Gastrocnemius medialis (tissue), 4 donors: ENCODE results near the gene CROCC. TPM values are rescaled to one million over a fixed set of nuclear protein-coding genes. Genes with fewer than 3 reads are reported as not detected.

Experiments
- ATAC-seq, 2 donors: fragments of 150-250 bp; one replicate each; pipeline ENCODE4 v1.9.1; 2016
- DNase-seq, 2 donors: peaks; one replicate each; pipeline ENCODE4 v3.0.0-alpha.2; 2019
- H3K27ac ChIP-seq, 4 donors: fragments of 200-600 bp; sonication (generic); 1 replicate in 1 of 4; 2 replicates in 3 of 4; pipeline ENCODE4 v1.5.1; 2016 to 2018; ENCODE audit warnings: mild to moderate bottlenecking in 2 of 4, moderate library complexity in 1 of 4
- H3K27me3 ChIP-seq, 3 donors: fragments of 200-600 bp; sonication (generic) in 2 of 3; 1 replicate in 1 of 3; 2 replicates in 2 of 3; pipeline versions ENCODE4 v1.5.1 to v1.6.0; 2016 to 2019; ENCODE audit warnings: mild to moderate bottlenecking in 1 of 3, moderate library complexity in 1 of 3
- H3K36me3 ChIP-seq, 2 donors: fragments of 200-600 bp; sonication (generic) in 1 of 2; one replicate each; pipeline ENCODE4 v1.5.1; 2017 to 2018
- H3K4me1 ChIP-seq, 2 donors: fragments of 200-600 bp; sonication (generic) in 1 of 2; one replicate each; pipeline ENCODE4 v1.5.1; 2016 to 2017; ENCODE audit warnings: mild to moderate bottlenecking in 2 of 2
- H3K4me3 ChIP-seq, 4 donors: fragments of 200-600 bp; sonication (generic) in 3 of 4; 1 replicate in 1 of 4; 2 replicates in 3 of 4; pipeline ENCODE4 v1.5.1; 2016 to 2019; ENCODE audit warnings: mild to moderate bottlenecking in 2 of 4
- H3K9me3 ChIP-seq, 3 donors: fragments of 200-600 bp; sonication (generic) in 2 of 3; 1 replicate in 1 of 3; 2 replicates in 2 of 3; pipeline ENCODE4 v1.5.1; 2016 to 2019
- CTCF ChIP-seq, 5 experiments: fragments of 450-650 bp in 3 of 5; fragments of 200-600 bp in 2 of 5; sonication (generic) in 2 of 5; IDR thresholded peaks in 4 of 5; conservative IDR thresholded peaks in 1 of 5; 1 replicate in 4 of 5; 2 replicates in 1 of 5; pipeline ENCODE4 v1.5.1; 2016 to 2019; ENCODE audit warnings: antibody characterized with exemption in 5 of 5, mild to moderate bottlenecking in 3 of 5, moderate library complexity in 3 of 5
- POLR2A ChIP-seq, 2 donors: fragments of 450-650 bp; IDR thresholded peaks; one replicate each; pipeline ENCODE4 v1.6.1; 2017; ENCODE audit warnings: antibody characterized with exemption in 2 of 2, mild to moderate bottlenecking in 2 of 2, moderate library complexity in 2 of 2
- in situ Hi-C, 4 donors: fragments of 200-750 bp; cut with MboI; loops; one replicate each; pipeline versions ENCODE4 v1.15.0 to v1.8.0; 2017; ENCODE audit warnings: low sequenced_read_pairs in 4 of 4
- intact Hi-C: fragments of 100-400 bp; cut with DNase I; formaldehyde crosslinking; loops from one replicate; pipeline ENCODE4 v1.15.1; 2023; ENCODE audit warnings: low total_unique reads
- total RNA-seq, 4 donors: library from RNA; depleted of rRNA; stranded (reverse); fragments of >200 nt; gene quantifications; one replicate each; pipeline versions ENCODE4 v1.1.0 to v1.2.3, GENCODE V29; 2016

CROCC gene
- total RNA-seq, 4 donors from 2014 or later: 3.0 to 8.0 (median 5.3) TPM

- DNase-seq: no peak
- Histone ChIP-seq H3K27ac (no peak overlapping the region), H3K4me3 (no peak overlapping the region), H3K9me3 (no peaks in the 10 kb centered on the region), H3K27me3 (peaks cover 4 to 5% (median 4%) of the 10 kb centered on the region in 3 donors), H3K4me1 (no peaks in the 10 kb centered on the region), H3K36me3 (peaks cover 0 to 31% of the 10 kb centered on the region in 2 donors)
- intact Hi-C loops: no loop called here
- no peak for TF ChIP-seq CTCF (IDR thresholded peaks at IDR 0.05 in 4 of 5, conservative IDR thresholded peaks at IDR 0.05 in 1 of 5)
- in situ Hi-C loops: no loop called here
- ATAC-seq: no peak
Observed at GRCh38 chr1:16986113-16986512, 64.4 kb downstream of the CROCC start.

GRCh38 chr1:16986560-16986959 lies 64.8 kb downstream of the CROCC start:
- Histone ChIP-seq H3K4me1 (no peaks in the 10 kb centered on the region), H3K36me3 (peaks cover 0 to 33% of the 10 kb centered on the region in 2 donors), H3K4me3 (no peak overlapping the region), H3K27ac (no peak overlapping the region), H3K27me3 (peaks cover 0 to under 1% (median under 1%) of the 10 kb centered on the region in 3 donors), H3K9me3 (no peaks in the 10 kb centered on the region)
- intact Hi-C loops (no loop called here), in situ Hi-C loops (no loop called here)
- TF ChIP-seq CTCF (IDR thresholded peaks at IDR 0.05 in 4 of 5, conservative IDR thresholded peaks at IDR 0.05 in 1 of 5): no peak
- no peak for TF ChIP-seq POLR2A (IDR thresholded peaks at IDR 0.05)
- DNase-seq (no peak), ATAC-seq (no peak)

- DNase-seq (no peak), ATAC-seq (no peak)
- peaks cover 0 to 34% of the 10 kb centered on the region in 2 donors for H3K36me3 ChIP-seq
- H3K4me3 ChIP-seq: no peak overlapping the region
- no peaks in the 10 kb centered on the region for H3K27me3 ChIP-seq
- no peaks in the 10 kb centered on the region for H3K9me3 ChIP-seq
- TF ChIP-seq CTCF (IDR thresholded peaks at IDR 0.05 in 4 of 5, conservative IDR thresholded peaks at IDR 0.05 in 1 of 5): no peak
- TF ChIP-seq POLR2A (IDR thresholded peaks at IDR 0.05): no peak
- in situ Hi-C loops: no loop called here
- no peak overlapping the region for H3K27ac ChIP-seq
- intact Hi-C loops: no loop called here
- no peaks in the 10 kb centered on the region for H3K4me1 ChIP-seq
Observed at GRCh38 chr1:16986962-16987361, 65.2 kb downstream of the CROCC start.

GRCh38 chr1:16988210-16988609 lies 66.5 kb downstream of the CROCC start:
- intact Hi-C loops (no loop called here), in situ Hi-C loops (no loop called here)
- ATAC-seq (no peak), DNase-seq (no peak)
- H3K4me3 ChIP-seq: no peak overlapping the region
- H3K9me3 ChIP-seq: no peaks in the 10 kb centered on the region
- H3K27ac ChIP-seq: no peak overlapping the region
- H3K4me1 ChIP-seq: no peaks in the 10 kb centered on the region
- peaks cover 0 to 34% of the 10 kb centered on the region in 2 donors for H3K36me3 ChIP-seq
- no peak for TF ChIP-seq POLR2A (IDR thresholded peaks at IDR 0.05)
- TF ChIP-seq CTCF (IDR thresholded peaks at IDR 0.05 in 4 of 5, conservative IDR thresholded peaks at IDR 0.05 in 1 of 5): no peak
- H3K27me3 ChIP-seq: no peaks in the 10 kb centered on the region
